ENCODE data around the gene RPS19.

The RPS19 gene

GRCh38 chr19:41877916-41878905, 18.2 kb downstream of the RPS19 start:
- no peaks in the 10 kb centered on the region for H3K27me3 Mint-ChIP-seq (ENCODE audit: low read depth)
- peak overlapping the region; percentile 38 for H3K4me3 Mint-ChIP-seq
- DNase-seq (ENCODE audit: low spot score) = no peak
- peaks cover 6% of the 10 kb centered on the region for H3K36me3 Mint-ChIP-seq (ENCODE audit: low read depth)
- peaks cover 51% of the 10 kb centered on the region for H3K4me1 Mint-ChIP-seq (ENCODE audit: low read depth)
- peak overlapping the region; percentile 100 for H3K27ac Mint-ChIP-seq
- H3K9me3 Mint-ChIP-seq = no peaks in the 10 kb centered on the region

GRCh38 chr19:41879080-41879479, 19.0 kb downstream of the RPS19 start:
- no peaks in the 10 kb centered on the region for H3K9me3 Mint-ChIP-seq
- no peak for DNase-seq (ENCODE audit: low spot score)
- H3K4me3 Mint-ChIP-seq = no peak overlapping the region
- H3K27me3 Mint-ChIP-seq (ENCODE audit: low read depth) = no peaks in the 10 kb centered on the region
- no peak overlapping the region for H3K27ac Mint-ChIP-seq
- H3K4me1 Mint-ChIP-seq (ENCODE audit: low read depth) = peaks cover 48% of the 10 kb centered on the region
- H3K36me3 Mint-ChIP-seq (ENCODE audit: low read depth) = peaks cover 9% of the 10 kb centered on the region

- peaks cover 16% of the 10 kb centered on the region for H3K36me3 Mint-ChIP-seq (ENCODE audit: low read depth)
- no peak for DNase-seq (ENCODE audit: low spot score)
- peaks cover 46% of the 10 kb centered on the region for H3K4me1 Mint-ChIP-seq (ENCODE audit: low read depth)
- H3K4me3 Mint-ChIP-seq = peak overlapping the region; percentile 40
- no peaks in the 10 kb centered on the region for H3K9me3 Mint-ChIP-seq
- no peaks in the 10 kb centered on the region for H3K27me3 Mint-ChIP-seq (ENCODE audit: low read depth)
- H3K27ac Mint-ChIP-seq = peak overlapping the region; percentile 76
Observed at GRCh38 chr19:41879670-41880328, 19.7 kb downstream of the RPS19 start.

- H3K4me1 Mint-ChIP-seq (ENCODE audit: low read depth) = peaks cover 48% of the 10 kb centered on the region
- DNase-seq (ENCODE audit: low spot score) = no peak
- H3K4me3 Mint-ChIP-seq = peak overlapping the region; percentile 40
- H3K9me3 Mint-ChIP-seq = no peaks in the 10 kb centered on the region
- peak overlapping the region; percentile 76 for H3K27ac Mint-ChIP-seq
- H3K36me3 Mint-ChIP-seq (ENCODE audit: low read depth) = peaks cover 20% of the 10 kb centered on the region
- H3K27me3 Mint-ChIP-seq (ENCODE audit: low read depth) = no peaks in the 10 kb centered on the region
Observed at GRCh38 chr19:41880329-41880708, 20.3 kb downstream of the RPS19 start.

- Mint-ChIP-seq H3K27ac (peak within 1 kb of the TSS; percentile 97), H3K4me3 (peak within 1 kb of the TSS; percentile 98), H3K36me3 (ENCODE audit: low read depth) (peaks cover 41% of the 10 kb centered on the region), H3K27me3 (ENCODE audit: low read depth) (no peaks in the 10 kb centered on the region), H3K9me3 (no peaks in the 10 kb centered on the region), H3K4me1 (ENCODE audit: low read depth) (peaks cover 42% of the 10 kb centered on the region)
- peak; percentile 65 for DNase-seq (ENCODE audit: low spot score)
Observed at GRCh38 chr19:41882568-41883462, 22.8 kb downstream of the RPS19 start, which contains the start of gene ARHGEF1. TSS of gene ARHGEF1 (plus strand) at chr19:41883184. CDS start at chr19:41888083, 4,899 bp downstream.

GRCh38 chr19:41883463-41883820, 23.4 kb downstream of the RPS19 start:
- Mint-ChIP-seq H3K27ac (peak overlapping the region; percentile 90), H3K9me3 (no peaks in the 10 kb centered on the region), H3K27me3 (ENCODE audit: low read depth) (no peaks in the 10 kb centered on the region), H3K4me3 (peak overlapping the region; percentile 89), H3K4me1 (ENCODE audit: low read depth) (peaks cover 49% of the 10 kb centered on the region), H3K36me3 (ENCODE audit: low read depth) (peaks cover 47% of the 10 kb centered on the region)
- DNase-seq (ENCODE audit: low spot score) = no peak

- peak overlapping the region; percentile 90 for H3K27ac Mint-ChIP-seq
- no peaks in the 10 kb centered on the region for H3K27me3 Mint-ChIP-seq (ENCODE audit: low read depth)
- DNase-seq (ENCODE audit: low spot score) = peak; percentile 93
- no peaks in the 10 kb centered on the region for H3K9me3 Mint-ChIP-seq
- H3K4me1 Mint-ChIP-seq (ENCODE audit: low read depth) = peaks cover 53% of the 10 kb centered on the region
- H3K36me3 Mint-ChIP-seq (ENCODE audit: low read depth) = peaks cover 51% of the 10 kb centered on the region
- H3K4me3 Mint-ChIP-seq = peak overlapping the region; percentile 89
Observed at GRCh38 chr19:41883821-41884733, 24.0 kb downstream of the RPS19 start.

- Mint-ChIP-seq H3K36me3 (ENCODE audit: low read depth) (peaks cover 72% of the 10 kb centered on the region), H3K4me1 (ENCODE audit: low read depth) (peaks cover 53% of the 10 kb centered on the region)
Observed at GRCh38 chr19:41886761-41887710, 27.0 kb downstream of the RPS19 start.

GRCh38 chr19:41887711-41888382, 27.8 kb downstream of the RPS19 start:
- Mint-ChIP-seq H3K36me3 (ENCODE audit: low read depth) (peaks cover 69% of the 10 kb centered on the region), H3K4me1 (ENCODE audit: low read depth) (peaks cover 47% of the 10 kb centered on the region), H3K27me3 (ENCODE audit: low read depth) (no peaks in the 10 kb centered on the region), H3K27ac (peak overlapping the region; percentile 92), H3K4me3 (peak overlapping the region; percentile 89), H3K9me3 (no peaks in the 10 kb centered on the region)
- DNase-seq (ENCODE audit: low spot score) = peak; percentile 85

More at GRCh38 chr19:41886761-41887710, 27.0 kb downstream of the RPS19 start:
- H3K27ac Mint-ChIP-seq = peak overlapping the region; percentile 92
- DNase-seq (ENCODE audit: low spot score) = peak; percentile 73
- peak overlapping the region; percentile 89 for H3K4me3 Mint-ChIP-seq
- no peaks in the 10 kb centered on the region for H3K27me3 Mint-ChIP-seq (ENCODE audit: low read depth)
- H3K9me3 Mint-ChIP-seq = no peaks in the 10 kb centered on the region

- DNase-seq (ENCODE audit: low spot score) = no peak
- Mint-ChIP-seq H3K27ac (peak overlapping the region; percentile 92), H3K9me3 (no peaks in the 10 kb centered on the region), H3K36me3 (ENCODE audit: low read depth) (peaks cover 69% of the 10 kb centered on the region), H3K4me3 (peak overlapping the region; percentile 89), H3K27me3 (ENCODE audit: low read depth) (no peaks in the 10 kb centered on the region), H3K4me1 (ENCODE audit: low read depth) (peaks cover 47% of the 10 kb centered on the region)
Observed at GRCh38 chr19:41888926-41889325, 28.9 kb downstream of the RPS19 start.

GRCh38 chr19:41889896-41890295, 29.8 kb downstream of the RPS19 start:
- peaks cover 46% of the 10 kb centered on the region for H3K4me1 Mint-ChIP-seq (ENCODE audit: low read depth)

More at GRCh38 chr19:41889896-41890295, 29.8 kb downstream of the RPS19 start:
- no peaks in the 10 kb centered on the region for H3K27me3 Mint-ChIP-seq (ENCODE audit: low read depth)
- peaks cover 61% of the 10 kb centered on the region for H3K36me3 Mint-ChIP-seq (ENCODE audit: low read depth)
- DNase-seq (ENCODE audit: low spot score) = no peak
- H3K4me3 Mint-ChIP-seq = peak overlapping the region; percentile 2
- H3K27ac Mint-ChIP-seq = peak overlapping the region; percentile 50
- H3K9me3 Mint-ChIP-seq = no peaks in the 10 kb centered on the region

Measured in T-helper 2 cell treated with Interferon-gamma antibody and Interleukin-4, amounts not matched to agents 5 μg/mL and 100 μg/mL, for 36 hours (primary cell).